OCI-LY1 (cell line): ENCODE results near the gene DKK1.

Experiments
- CTCF ChIP-seq: fragments of 200-600 bp; sonication (generic), shearing (Covaris generic); IDR thresholded peaks from 2 replicates; pipeline ENCODE4 v1.5.1; 2017; ENCODE audit warnings: mild to moderate bottlenecking, antibody characterized with exemption, low read length, moderate library complexity, mixed read lengths
- EZH2 ChIP-seq: fragments of 200-600 bp; sonication (generic), shearing (Covaris generic); IDR thresholded peaks from 2 replicates; pipeline ENCODE4 v1.8.0; 2017; ENCODE audit warnings: borderline replicate concordance, mixed run types, mild to moderate bottlenecking, antibody characterized with exemption, low read length, moderate library complexity, mixed read lengths

GRCh38 chr10:52297747-52298146 is 16.3 kb upstream of the DKK1 start:
- TF ChIP-seq CTCF (no peak), EZH2 (no peak)
